DOHH2 (cell line): Measurements from ENCODE around the gene CAB39L.

Experiments used
- H3F3A ChIP-seq: fragments of 200-600 bp; sonication (generic), shearing (Covaris generic); 2 replicates; pipeline ENCODE4 v1.6.0; 2016; ENCODE audit warnings: antibody characterized with exemption, mild to moderate bottlenecking; ENCODE audit not compliant: control insufficient read depth, insufficient read depth
- H3K27ac ChIP-seq: fragments of 200-600 bp; sonication (generic); 2 replicates; pipeline ENCODE4 v1.5.1; 2014; ENCODE audit warnings: low read depth, mild to moderate bottlenecking, low read length, moderate library complexity
- H3K27me3 ChIP-seq: fragments of 200-600 bp; sonication (generic); 2 replicates; pipeline ENCODE4 v1.6.1; 2014; ENCODE audit warnings: mild to moderate bottlenecking, low read length, mixed read lengths; ENCODE audit not compliant: control insufficient read depth
- H3K36me3 ChIP-seq: fragments of 200-600 bp; sonication (generic); 2 replicates; pipeline ENCODE4 v1.6.1; 2014; ENCODE audit warnings: mild to moderate bottlenecking, low read length, moderate library complexity, mixed read lengths; ENCODE audit not compliant: control insufficient read depth
- H3K4me1 ChIP-seq: fragments of 200-600 bp; sonication (generic); 2 replicates; pipeline ENCODE4 v1.6.1; 2014; ENCODE audit warnings: mild to moderate bottlenecking, low read length, mixed read lengths; ENCODE audit not compliant: control insufficient read depth
- H3K4me2 ChIP-seq: fragments of 200-600 bp; sonication (generic); 2 replicates; pipeline ENCODE4 v1.6.0; 2014; ENCODE audit warnings: mild to moderate bottlenecking, low read length, moderate library complexity
- H3K4me3 ChIP-seq: fragments of 200-600 bp; sonication (generic); 2 replicates; pipeline ENCODE4 v1.5.1; 2014; ENCODE audit warnings: mild to moderate bottlenecking, low read length, mixed read lengths
- H3K79me2 ChIP-seq: fragments of 200-600 bp; sonication (generic); 2 replicates; pipeline ENCODE4 v1.6.1; 2014; ENCODE audit warnings: mild to moderate bottlenecking, low read length, mixed read lengths; ENCODE audit not compliant: control insufficient read depth
- H3K9me2 ChIP-seq: fragments of 200-600 bp; sonication (generic); replicated peaks from 2 replicates; pipeline ENCODE4 v1.6.1; 2014; ENCODE audit warnings: mild to moderate bottlenecking, low read length, mixed read lengths; ENCODE audit not compliant: control insufficient read depth
- H3K9me3 ChIP-seq: fragments of 200-600 bp; sonication (generic); 2 replicates; pipeline ENCODE4 v1.6.1; 2014; ENCODE audit warnings: antibody characterized with exemption, low read length, mixed read lengths; ENCODE audit not compliant: control insufficient read depth, insufficient read depth
- H4K20me1 ChIP-seq: fragments of 200-600 bp; sonication (generic); 2 replicates; pipeline ENCODE4 v1.6.0; 2014; ENCODE audit warnings: low read depth, mild to moderate bottlenecking, antibody characterized with exemption, low read length, moderate library complexity; ENCODE audit not compliant: control insufficient read depth, insufficient read depth
- CTCF ChIP-seq: fragments of 200-600 bp; sonication (generic); IDR thresholded peaks from one replicate; pipeline ENCODE4 v1.5.1; 2014; ENCODE audit warnings: antibody characterized with exemption, mild to moderate bottlenecking, low read depth, low read length; ENCODE audit not compliant: poor library complexity, severe bottlenecking
- EZH2phosphoT487 ChIP-seq: fragments of 200-600 bp; sonication (generic); IDR thresholded peaks from 2 replicates; pipeline ENCODE4 v1.6.1; 2017; ENCODE audit warnings: borderline replicate concordance, mild to moderate bottlenecking, antibody characterized with exemption, low read length, moderate library complexity, mixed read lengths

The CAB39L gene

GRCh38 chr13:49341517-49341916 is 102.3 kb downstream of the CAB39L start:
- Histone ChIP-seq H3K4me2 (no peak overlapping the region), H3K79me2 (no peaks in the 10 kb centered on the region), H3K9me2 (no peaks in the 10 kb centered on the region), H3K27me3 (no peaks in the 10 kb centered on the region), H3K27ac (no peak overlapping the region), H3K4me1 (no peaks in the 10 kb centered on the region), H3F3A (no peaks in the 10 kb centered on the region), H4K20me1 (no peaks in the 10 kb centered on the region), H3K4me3 (no peak overlapping the region), H3K9me3 (no peaks in the 10 kb centered on the region), H3K36me3 (no peaks in the 10 kb centered on the region)
- TF ChIP-seq EZH2phosphoT487: no peak

GRCh38 chr13:49340161-49340560 is 103.7 kb downstream of the CAB39L start:
- H3K4me3 ChIP-seq: no peak overlapping the region
- H3K79me2 ChIP-seq: no peaks in the 10 kb centered on the region
- H3K4me1 ChIP-seq: no peaks in the 10 kb centered on the region
- no peaks in the 10 kb centered on the region for H4K20me1 ChIP-seq
- no peaks in the 10 kb centered on the region for H3K27me3 ChIP-seq
- no peak overlapping the region for H3K27ac ChIP-seq
- no peaks in the 10 kb centered on the region for H3F3A ChIP-seq
- no peaks in the 10 kb centered on the region for H3K9me3 ChIP-seq
- TF ChIP-seq EZH2phosphoT487: no peak
- no peak for TF ChIP-seq CTCF
- no peak overlapping the region for H3K4me2 ChIP-seq
- H3K9me2 ChIP-seq: no peaks in the 10 kb centered on the region
- H3K36me3 ChIP-seq: no peaks in the 10 kb centered on the region

- H3K79me2 ChIP-seq: no peaks in the 10 kb centered on the region
These were observed 107.2 kb downstream of the CAB39L start for GRCh38 chr13:49336655-49337054.

DNA sequence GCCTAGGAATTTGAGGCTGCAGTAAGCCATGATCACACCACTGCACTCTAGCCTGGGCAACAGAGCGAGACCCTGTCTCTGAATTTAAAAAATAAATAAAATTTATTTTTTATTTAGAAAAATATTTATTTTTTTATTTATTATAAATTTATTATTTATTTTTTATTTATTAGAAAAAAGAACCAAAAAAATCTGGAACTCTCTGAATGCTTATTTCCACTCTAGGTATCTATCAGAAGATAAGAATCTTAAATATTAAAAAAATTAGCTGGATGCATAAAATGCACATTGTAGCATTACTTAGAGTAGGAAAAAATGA is 113.4 kb downstream of the CAB39L start:
- Histone ChIP-seq H3K4me1 (no peaks in the 10 kb centered on the region), H3K27ac (no peak overlapping the region), H3K79me2 (no peaks in the 10 kb centered on the region), H3K27me3 (no peaks in the 10 kb centered on the region), H3K4me3 (no peak overlapping the region), H3K9me3 (no peaks in the 10 kb centered on the region), H3K36me3 (no peaks in the 10 kb centered on the region; the same call in 1 of the 2 replicates), H3K4me2 (no peak overlapping the region), H3F3A (no peaks in the 10 kb centered on the region), H4K20me1 (no peaks in the 10 kb centered on the region), H3K9me2 (no peaks in the 10 kb centered on the region)
- TF ChIP-seq CTCF (no peak), EZH2phosphoT487 (no peak)

More at GRCh38 chr13:49336655-49337054, 107.2 kb downstream of the CAB39L start:
- Histone ChIP-seq H3F3A (no peaks in the 10 kb centered on the region), H3K27ac (no peak overlapping the region), H3K27me3 (no peaks in the 10 kb centered on the region), H4K20me1 (no peaks in the 10 kb centered on the region), H3K9me2 (no peaks in the 10 kb centered on the region), H3K4me3 (no peak overlapping the region), H3K4me2 (no peak overlapping the region), H3K9me3 (no peaks in the 10 kb centered on the region), H3K4me1 (no peaks in the 10 kb centered on the region), H3K36me3 (no peaks in the 10 kb centered on the region)
- TF ChIP-seq CTCF (no peak), EZH2phosphoT487 (no peak)
